ENCODE measurements around the gene CASQ1. TPM values are rescaled to one million over a fixed set of nuclear protein-coding genes. Genes with fewer than 3 reads are reported as not detected.

Gene CASQ1
- total RNA-seq, 2 donors from 2014 or later, result 0.29 to 0.77 TPM

DNA sequence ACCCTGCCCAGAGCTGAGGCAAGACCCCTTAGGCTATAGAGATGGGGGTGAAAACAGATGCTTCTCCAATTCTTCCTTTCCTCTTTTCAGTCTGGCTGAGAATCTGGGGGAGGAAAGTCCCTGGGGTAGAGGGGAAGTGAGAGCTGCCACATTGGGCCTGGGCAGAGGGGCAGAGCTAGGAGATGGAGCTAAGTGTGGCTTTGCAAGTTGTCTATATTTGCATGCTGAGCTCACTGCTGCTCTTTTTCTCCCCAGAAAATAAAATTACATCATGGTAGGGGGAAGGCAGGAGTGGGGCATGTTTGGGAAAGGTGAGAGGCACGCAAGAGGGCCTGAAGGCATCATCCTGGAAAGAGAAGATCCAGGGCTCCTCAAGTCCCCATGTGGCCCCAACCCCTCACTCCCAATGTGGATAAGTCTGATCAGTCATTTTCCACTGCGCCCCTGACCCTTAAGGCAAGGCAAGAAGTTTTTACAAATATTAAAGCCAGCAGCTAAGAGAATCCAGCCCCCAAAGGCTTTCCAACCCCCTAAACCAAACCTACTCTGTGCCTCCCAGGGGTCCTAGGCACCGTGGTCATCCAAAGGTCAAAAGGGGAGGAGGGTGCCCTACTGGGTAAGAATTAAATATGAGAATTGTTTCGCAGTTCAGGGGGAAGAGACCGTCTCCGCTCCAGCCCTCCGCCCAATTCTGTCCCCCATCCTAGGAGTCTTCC is 14.3 kb downstream of the CASQ1 start:
- no peak overlapping the region for H3K9ac ChIP-seq (ENCODE audit: extremely low read depth, low read length, poor library complexity, severe bottlenecking)
- TF ChIP-seq, protein P1, sequence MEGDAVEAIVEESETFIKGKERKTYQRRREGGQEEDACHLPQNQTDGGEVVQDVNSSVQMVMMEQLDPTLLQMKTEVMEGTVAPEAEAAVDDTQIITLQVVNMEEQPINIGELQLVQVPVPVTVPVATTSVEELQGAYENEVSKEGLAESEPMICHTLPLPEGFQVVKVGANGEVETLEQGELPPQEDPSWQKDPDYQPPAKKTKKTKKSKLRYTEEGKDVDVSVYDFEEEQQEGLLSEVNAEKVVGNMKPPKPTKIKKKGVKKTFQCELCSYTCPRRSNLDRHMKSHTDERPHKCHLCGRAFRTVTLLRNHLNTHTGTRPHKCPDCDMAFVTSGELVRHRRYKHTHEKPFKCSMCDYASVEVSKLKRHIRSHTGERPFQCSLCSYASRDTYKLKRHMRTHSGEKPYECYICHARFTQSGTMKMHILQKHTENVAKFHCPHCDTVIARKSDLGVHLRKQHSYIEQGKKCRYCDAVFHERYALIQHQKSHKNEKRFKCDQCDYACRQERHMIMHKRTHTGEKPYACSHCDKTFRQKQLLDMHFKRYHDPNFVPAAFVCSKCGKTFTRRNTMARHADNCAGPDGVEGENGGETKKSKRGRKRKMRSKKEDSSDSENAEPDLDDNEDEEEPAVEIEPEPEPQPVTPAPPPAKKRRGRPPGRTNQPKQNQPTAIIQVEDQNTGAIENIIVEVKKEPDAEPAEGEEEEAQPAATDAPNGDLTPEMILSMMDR (conservative IDR thresholded peaks at IDR 0.05), result no peak
- H3K27ac ChIP-seq (ENCODE audit: low read depth, low read length), result no peak overlapping the region
- Mint-ChIP-seq H3K27ac (peak overlapping the region; percentile 72), H3K27me3 (ENCODE audit: insufficient read depth) (no peaks in the 10 kb centered on the region), H3K36me3 (ENCODE audit: low read depth) (peaks cover 13% of the 10 kb centered on the region), H3K4me3 (peak overlapping the region; percentile 80), H3K4me1 (peaks cover 28% of the 10 kb centered on the region), H3K9me3 (no peaks in the 10 kb centered on the region)
- peak overlapping the region; percentile 62 for H3K4me3 ChIP-seq (ENCODE audit: low read length)
- H3K4me1 ChIP-seq (ENCODE audit: control insufficient read depth, insufficient read depth, low read length), result peaks cover 6% of the 10 kb centered on the region
- no peaks in the 10 kb centered on the region for H3K27me3 ChIP-seq (ENCODE audit: control insufficient read depth, insufficient read depth, low read length, poor library complexity, severe bottlenecking)
- H3K9me3 ChIP-seq (ENCODE audit: control insufficient read depth, low read length), result no peaks in the 10 kb centered on the region
- peaks cover 12% of the 10 kb centered on the region for H3K36me3 ChIP-seq (ENCODE audit: control insufficient read depth, insufficient read depth, low read length)
- DNase-seq, result no peak
- WGBS, 2 experiments (ENCODE audit: insufficient coverage in 1 of 2, insufficient read length in 1 of 2), result 74 to 100% methylated on average over 1 to 3 of the region's 7 CpGs

DNA sequence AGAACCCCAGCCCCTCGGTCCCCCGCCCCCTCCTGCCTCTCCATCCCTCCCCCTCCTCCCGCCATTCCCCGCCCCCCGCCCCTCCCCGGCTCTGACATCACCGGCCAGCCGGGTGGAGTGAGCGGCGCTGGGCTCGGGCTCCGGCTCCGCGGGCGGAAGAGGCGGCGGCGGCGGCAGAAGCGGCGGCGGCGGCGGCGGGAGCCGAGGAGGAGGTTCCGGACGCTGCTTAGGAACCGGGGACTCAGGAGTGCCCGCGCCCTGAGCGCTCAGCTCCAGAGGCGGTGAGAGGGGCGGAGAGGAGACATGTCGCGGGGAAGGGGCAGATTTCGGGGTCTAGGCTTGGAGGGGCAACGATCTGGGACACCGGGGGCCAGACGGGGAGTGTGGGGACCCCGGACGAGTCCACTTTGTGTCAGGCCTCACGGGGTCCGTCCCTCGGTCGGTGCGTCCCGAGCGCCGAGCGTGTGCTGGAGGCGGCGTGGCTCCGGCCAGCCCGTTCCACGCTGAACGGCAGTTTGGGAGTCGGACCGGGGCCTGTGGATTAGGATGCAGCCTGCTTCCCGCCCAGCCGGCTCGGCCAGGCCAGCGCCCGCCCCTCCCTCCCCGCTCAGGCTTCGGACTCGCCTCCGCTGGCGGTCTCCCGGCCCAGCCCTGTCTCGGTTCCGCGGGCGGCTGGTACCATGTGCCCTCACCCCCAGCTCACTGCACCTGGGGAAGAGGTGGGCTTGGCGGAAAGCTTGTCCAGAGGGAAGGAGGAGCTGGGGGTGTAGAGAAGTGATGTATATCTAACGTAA is 15.1 kb downstream of the CASQ1 start, which contains the start of gene PEA15:
Gene PEA15, plus strand, starts transcription at position 143 of the 794 bp plus-strand sequence. CDS start 6,161 bp downstream, outside the sequence.
- no peaks in the 10 kb centered on the region for H3K9me3 Mint-ChIP-seq
- Histone ChIP-seq H3K4me1 (ENCODE audit: control insufficient read depth, insufficient read depth, low read length) (peaks cover 6% of the 10 kb centered on the region), H3K4me3 (ENCODE audit: low read length) (peak within 1 kb of the TSS; percentile 91), H3K9me3 (ENCODE audit: control insufficient read depth, low read length) (no peaks in the 10 kb centered on the region), H3K27me3 (ENCODE audit: control insufficient read depth, insufficient read depth, low read length, poor library complexity, severe bottlenecking) (no peaks in the 10 kb centered on the region), H3K36me3 (ENCODE audit: control insufficient read depth, insufficient read depth, low read length) (peaks cover 12% of the 10 kb centered on the region), H3K27ac (ENCODE audit: low read depth, low read length) (peak within 1 kb of the TSS; percentile 66), H3K9ac (ENCODE audit: extremely low read depth, low read length, poor library complexity, severe bottlenecking) (peak within 1 kb of the TSS; percentile 85)
- peak within 1 kb of the TSS; percentile 90 for H3K27ac Mint-ChIP-seq
- WGBS, 2 experiments (ENCODE audit: insufficient coverage in 1 of 2, insufficient read length in 1 of 2), result 0% methylated on average over 9 to 71 of the region's 76 CpGs
- peak; percentile 94 for DNase-seq
- peaks cover 36% of the 10 kb centered on the region for H3K4me1 Mint-ChIP-seq
- peak within 1 kb of the TSS; percentile 80 for H3K4me3 Mint-ChIP-seq
- H3K36me3 Mint-ChIP-seq (ENCODE audit: low read depth), result peaks cover 13% of the 10 kb centered on the region
- no peaks in the 10 kb centered on the region for H3K27me3 Mint-ChIP-seq (ENCODE audit: insufficient read depth)
- TF ChIP-seq, protein P1 (conservative IDR thresholded peaks at IDR 0.05), result no peak

GRCh38 chr1:160206036-160206389 is 15.6 kb downstream of the CASQ1 start:
- no peak for DNase-seq
- Histone ChIP-seq H3K27me3 (ENCODE audit: control insufficient read depth, insufficient read depth, low read length, poor library complexity, severe bottlenecking) (no peaks in the 10 kb centered on the region), H3K4me3 (ENCODE audit: low read length) (peak overlapping the region; percentile 91), H3K36me3 (ENCODE audit: control insufficient read depth, insufficient read depth, low read length) (peaks cover 16% of the 10 kb centered on the region), H3K9me3 (ENCODE audit: control insufficient read depth, low read length) (no peaks in the 10 kb centered on the region), H3K4me1 (ENCODE audit: control insufficient read depth, insufficient read depth, low read length) (peaks cover 6% of the 10 kb centered on the region), H3K9ac (ENCODE audit: extremely low read depth, low read length, poor library complexity, severe bottlenecking) (peak overlapping the region; percentile 85), H3K27ac (ENCODE audit: low read depth, low read length) (peak overlapping the region; percentile 52)
- TF ChIP-seq, protein P1 (conservative IDR thresholded peaks at IDR 0.05), result no peak
- Mint-ChIP-seq H3K27ac (peak overlapping the region; percentile 36), H3K36me3 (ENCODE audit: low read depth) (peaks cover 13% of the 10 kb centered on the region), H3K27me3 (ENCODE audit: insufficient read depth) (no peaks in the 10 kb centered on the region), H3K4me3 (peak overlapping the region; percentile 80), H3K4me1 (peaks cover 42% of the 10 kb centered on the region), H3K9me3 (no peaks in the 10 kb centered on the region)
- 12% methylated on average over 7 to 9 of the region's 9 CpGs for WGBS, 2 experiments (ENCODE audit: insufficient coverage in 1 of 2, insufficient read length in 1 of 2)

Measured in endodermal cell (in vitro differentiated cells).